HCT116 (cell line): ENCODE measurements around the gene ANO10.

Experiments used
- CBX3 ChIP-seq: IDR thresholded peaks from 2 replicates; pipeline ENCODE4 v1.6.1; 2012; ENCODE audit warnings: low read depth
- EZH2 ChIP-seq: fragments of 200-600 bp; sonication (generic); IDR thresholded peaks from 2 replicates; pipeline ENCODE4 v1.6.1; 2017; ENCODE audit warnings: antibody characterized with exemption, mixed run types
- EZH2phosphoT487 ChIP-seq: fragments of 200-600 bp; IDR thresholded peaks from 2 replicates; pipeline ENCODE4 v1.6.1; 2018; ENCODE audit warnings: antibody characterized with exemption, borderline replicate concordance
- POLR2A ChIP-seq: IDR thresholded peaks from 2 replicates; pipeline ENCODE4 v1.7.0; 2011; ENCODE audit warnings: borderline replicate concordance; ENCODE audit not compliant: insufficient read depth, insufficient read length; ENCODE audit errors: extremely low read depth
- TCF7L2 ChIP-seq: IDR thresholded peaks from 2 replicates; pipeline ENCODE4 v1.7.0; 2011; ENCODE audit warnings: borderline replicate concordance, inconsistent platforms; ENCODE audit not compliant: insufficient read depth, insufficient read length; ENCODE audit errors: extremely low read depth
- TF ChIP-seq, protein P1 (sequence below), 3 experiments: fragments of 200-600 bp in 1 of 3; sonication (generic) in 1 of 3; IDR thresholded peaks in 2 of 3; conservative IDR thresholded peaks in 1 of 3; 2 replicates each; pipeline ENCODE4 v1.5.1; 2012 to 2017; ENCODE audit warnings: low read depth in 2 of 3, low read length in 2 of 3, antibody characterized with exemption in 1 of 3, borderline replicate concordance in 1 of 3, control low read depth in 1 of 3, mild to moderate bottlenecking in 1 of 3, mixed read lengths in 1 of 3, mixed run types in 1 of 3, moderate library complexity in 1 of 3; ENCODE audit not compliant: insufficient read depth in 1 of 3
- TF ChIP-seq, protein P2 (sequence below): IDR thresholded peaks from 2 replicates; pipeline ENCODE4 v1.6.1; 2012; ENCODE audit warnings: low read depth

DNA sequence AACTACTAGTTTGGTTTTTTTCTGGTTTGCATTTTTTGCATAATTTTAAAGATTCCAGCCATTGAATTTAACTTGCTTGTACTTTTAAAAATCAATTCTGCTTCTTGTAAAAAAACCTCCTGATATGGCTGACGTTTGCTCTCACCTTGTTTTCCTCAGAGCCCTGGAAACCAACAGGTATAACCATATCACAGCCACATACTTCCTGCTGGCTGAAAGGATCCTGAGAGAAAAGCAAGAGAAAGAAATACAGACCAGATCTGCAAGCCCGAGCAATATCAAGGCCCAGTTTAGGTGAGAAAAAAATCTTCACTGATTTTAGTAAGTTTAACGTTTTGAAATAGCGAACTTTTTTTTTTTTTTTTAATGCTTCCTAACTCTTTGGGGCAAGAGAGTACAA lies 278.6 kb downstream of the ANO10 start:
- TF ChIP-seq TCF7L2 = no peak
- TF ChIP-seq EZH2phosphoT487 = no peak
- TF ChIP-seq CBX3 = no peak
- TF ChIP-seq, protein P1, sequence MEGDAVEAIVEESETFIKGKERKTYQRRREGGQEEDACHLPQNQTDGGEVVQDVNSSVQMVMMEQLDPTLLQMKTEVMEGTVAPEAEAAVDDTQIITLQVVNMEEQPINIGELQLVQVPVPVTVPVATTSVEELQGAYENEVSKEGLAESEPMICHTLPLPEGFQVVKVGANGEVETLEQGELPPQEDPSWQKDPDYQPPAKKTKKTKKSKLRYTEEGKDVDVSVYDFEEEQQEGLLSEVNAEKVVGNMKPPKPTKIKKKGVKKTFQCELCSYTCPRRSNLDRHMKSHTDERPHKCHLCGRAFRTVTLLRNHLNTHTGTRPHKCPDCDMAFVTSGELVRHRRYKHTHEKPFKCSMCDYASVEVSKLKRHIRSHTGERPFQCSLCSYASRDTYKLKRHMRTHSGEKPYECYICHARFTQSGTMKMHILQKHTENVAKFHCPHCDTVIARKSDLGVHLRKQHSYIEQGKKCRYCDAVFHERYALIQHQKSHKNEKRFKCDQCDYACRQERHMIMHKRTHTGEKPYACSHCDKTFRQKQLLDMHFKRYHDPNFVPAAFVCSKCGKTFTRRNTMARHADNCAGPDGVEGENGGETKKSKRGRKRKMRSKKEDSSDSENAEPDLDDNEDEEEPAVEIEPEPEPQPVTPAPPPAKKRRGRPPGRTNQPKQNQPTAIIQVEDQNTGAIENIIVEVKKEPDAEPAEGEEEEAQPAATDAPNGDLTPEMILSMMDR (IDR thresholded peaks at IDR 0.05 in 2 of 3, conservative IDR thresholded peaks at IDR 0.05 in 1 of 3; ENCODE audit: borderline replicate concordance in 1 of 3, insufficient read depth in 1 of 3, low read depth in 2 of 3, low read length in 2 of 3) = no peak
- TF ChIP-seq POLR2A = no peak
- TF ChIP-seq EZH2 = no peak
- TF ChIP-seq, protein P2, sequence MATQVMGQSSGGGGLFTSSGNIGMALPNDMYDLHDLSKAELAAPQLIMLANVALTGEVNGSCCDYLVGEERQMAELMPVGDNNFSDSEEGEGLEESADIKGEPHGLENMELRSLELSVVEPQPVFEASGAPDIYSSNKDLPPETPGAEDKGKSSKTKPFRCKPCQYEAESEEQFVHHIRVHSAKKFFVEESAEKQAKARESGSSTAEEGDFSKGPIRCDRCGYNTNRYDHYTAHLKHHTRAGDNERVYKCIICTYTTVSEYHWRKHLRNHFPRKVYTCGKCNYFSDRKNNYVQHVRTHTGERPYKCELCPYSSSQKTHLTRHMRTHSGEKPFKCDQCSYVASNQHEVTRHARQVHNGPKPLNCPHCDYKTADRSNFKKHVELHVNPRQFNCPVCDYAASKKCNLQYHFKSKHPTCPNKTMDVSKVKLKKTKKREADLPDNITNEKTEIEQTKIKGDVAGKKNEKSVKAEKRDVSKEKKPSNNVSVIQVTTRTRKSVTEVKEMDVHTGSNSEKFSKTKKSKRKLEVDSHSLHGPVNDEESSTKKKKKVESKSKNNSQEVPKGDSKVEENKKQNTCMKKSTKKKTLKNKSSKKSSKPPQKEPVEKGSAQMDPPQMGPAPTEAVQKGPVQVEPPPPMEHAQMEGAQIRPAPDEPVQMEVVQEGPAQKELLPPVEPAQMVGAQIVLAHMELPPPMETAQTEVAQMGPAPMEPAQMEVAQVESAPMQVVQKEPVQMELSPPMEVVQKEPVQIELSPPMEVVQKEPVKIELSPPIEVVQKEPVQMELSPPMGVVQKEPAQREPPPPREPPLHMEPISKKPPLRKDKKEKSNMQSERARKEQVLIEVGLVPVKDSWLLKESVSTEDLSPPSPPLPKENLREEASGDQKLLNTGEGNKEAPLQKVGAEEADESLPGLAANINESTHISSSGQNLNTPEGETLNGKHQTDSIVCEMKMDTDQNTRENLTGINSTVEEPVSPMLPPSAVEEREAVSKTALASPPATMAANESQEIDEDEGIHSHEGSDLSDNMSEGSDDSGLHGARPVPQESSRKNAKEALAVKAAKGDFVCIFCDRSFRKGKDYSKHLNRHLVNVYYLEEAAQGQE = no peak
